NT2/D1 (cell line): ENCODE results near the gene GATA3.

ENCODE experiments used
- SUZ12 ChIP-seq: IDR thresholded peaks from 2 replicates; pipeline ENCODE4 v1.6.1; 2011; ENCODE audit not compliant: insufficient read length, insufficient read depth; ENCODE audit errors: extremely low read depth
- YY1 ChIP-seq: IDR thresholded peaks from 2 replicates; pipeline ENCODE4 v1.6.1; 2011; ENCODE audit not compliant: insufficient read length, insufficient read depth
- ZNF274 ChIP-seq: IDR thresholded peaks from 2 replicates; pipeline ENCODE4 v1.6.1; 2011; ENCODE audit warnings: mild to moderate bottlenecking, low read depth, low read length

DNA sequence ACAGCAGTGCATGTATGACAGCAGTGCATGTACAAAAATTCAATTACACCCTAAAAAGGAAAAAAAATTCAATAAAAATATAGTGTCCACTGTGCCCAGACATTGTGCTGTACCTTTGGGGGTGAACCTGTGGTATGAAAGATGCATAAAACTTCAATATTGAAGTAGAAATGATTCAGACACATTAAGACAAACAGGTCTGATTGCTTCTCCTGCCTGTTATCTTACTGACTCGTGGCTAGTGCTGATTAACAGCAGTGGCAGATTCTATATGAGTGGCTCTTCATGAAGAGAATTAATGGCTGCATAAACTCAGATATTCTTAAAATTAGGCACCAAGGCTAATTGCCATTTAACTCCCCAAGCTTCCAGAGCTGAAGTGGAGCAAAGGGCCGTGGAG is 37.9 kb downstream of the GATA3 start:
- no peak for TF ChIP-seq SUZ12
- TF ChIP-seq ZNF274, result no peak
- no peak for TF ChIP-seq YY1
